ENCODE results near the gene RBM12. TPM values are rescaled to one million over a fixed set of nuclear protein-coding genes. Genes with fewer than 3 reads are reported as not detected.

RBM12 gene
- total and polyA plus RNA-seq, 9 donors = 20.4 to 130 (median 100) TPM

DNA sequence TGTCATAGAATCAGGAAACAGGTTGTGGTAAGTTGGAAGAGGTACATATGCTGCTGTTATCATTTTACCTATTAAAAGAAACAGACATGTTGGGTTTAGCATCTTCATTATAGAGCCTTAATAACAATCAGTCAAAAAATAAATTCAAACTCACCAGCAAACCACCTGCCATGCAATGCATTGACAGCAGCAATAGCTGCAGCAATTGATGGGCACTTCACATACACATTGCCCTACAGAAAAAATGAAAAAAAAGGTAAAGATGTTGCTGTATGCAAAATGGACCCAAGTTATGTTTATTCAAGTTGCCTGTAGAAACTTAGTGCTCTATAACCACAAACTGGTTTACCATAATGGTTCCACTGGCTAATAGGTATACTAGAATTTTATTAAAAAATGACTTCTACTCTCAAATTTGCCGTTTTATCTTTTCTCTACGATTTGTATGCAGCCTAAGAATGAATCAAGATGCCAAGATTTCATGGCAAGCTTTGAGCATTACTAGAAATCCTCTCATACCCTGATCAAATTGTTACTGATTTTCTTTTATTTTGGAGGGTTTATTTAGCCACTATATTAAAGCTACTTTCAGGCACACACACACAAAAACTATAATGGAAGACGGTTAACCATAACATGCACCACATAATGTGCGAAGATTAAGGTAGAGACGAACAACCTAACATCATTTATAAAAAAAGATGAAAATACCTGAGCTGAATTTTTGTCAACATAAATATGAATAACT lies 40.0 kb upstream of the RBM12 start:
- intact Hi-C loops (cut with DNase I) = loop anchor here in 1 of 4 donors (5.0 kb wide), 1 partner anchor 33 kb away; no protein-coding TSS in a partner anchor
- H3K27me3 ChIP-seq = no peaks in the 10 kb centered on the region
- H3K36me3 ChIP-seq = no peaks in the 10 kb centered on the region
- TF ChIP-seq, protein P1, sequence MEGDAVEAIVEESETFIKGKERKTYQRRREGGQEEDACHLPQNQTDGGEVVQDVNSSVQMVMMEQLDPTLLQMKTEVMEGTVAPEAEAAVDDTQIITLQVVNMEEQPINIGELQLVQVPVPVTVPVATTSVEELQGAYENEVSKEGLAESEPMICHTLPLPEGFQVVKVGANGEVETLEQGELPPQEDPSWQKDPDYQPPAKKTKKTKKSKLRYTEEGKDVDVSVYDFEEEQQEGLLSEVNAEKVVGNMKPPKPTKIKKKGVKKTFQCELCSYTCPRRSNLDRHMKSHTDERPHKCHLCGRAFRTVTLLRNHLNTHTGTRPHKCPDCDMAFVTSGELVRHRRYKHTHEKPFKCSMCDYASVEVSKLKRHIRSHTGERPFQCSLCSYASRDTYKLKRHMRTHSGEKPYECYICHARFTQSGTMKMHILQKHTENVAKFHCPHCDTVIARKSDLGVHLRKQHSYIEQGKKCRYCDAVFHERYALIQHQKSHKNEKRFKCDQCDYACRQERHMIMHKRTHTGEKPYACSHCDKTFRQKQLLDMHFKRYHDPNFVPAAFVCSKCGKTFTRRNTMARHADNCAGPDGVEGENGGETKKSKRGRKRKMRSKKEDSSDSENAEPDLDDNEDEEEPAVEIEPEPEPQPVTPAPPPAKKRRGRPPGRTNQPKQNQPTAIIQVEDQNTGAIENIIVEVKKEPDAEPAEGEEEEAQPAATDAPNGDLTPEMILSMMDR (IDR thresholded peaks at IDR 0.05) = no peak
- TF ChIP-seq POLR2A (IDR thresholded peaks at IDR 0.05) (no peak), EP300 (IDR thresholded peaks at IDR 0.05) (no peak)
- 73 to 79% (median 76%) methylated on average over 5 of the region's 5 CpGs for WGBS, 3 donors
- no peaks in the 10 kb centered on the region for H3K4me1 ChIP-seq (ENCODE audit: insufficient read depth)
- no peak for DNase-seq
- H3K9me3 ChIP-seq = no peaks in the 10 kb centered on the region
- H3K4me3 ChIP-seq = no peak overlapping the region
- no peak overlapping the region for H3K27ac ChIP-seq

DNA sequence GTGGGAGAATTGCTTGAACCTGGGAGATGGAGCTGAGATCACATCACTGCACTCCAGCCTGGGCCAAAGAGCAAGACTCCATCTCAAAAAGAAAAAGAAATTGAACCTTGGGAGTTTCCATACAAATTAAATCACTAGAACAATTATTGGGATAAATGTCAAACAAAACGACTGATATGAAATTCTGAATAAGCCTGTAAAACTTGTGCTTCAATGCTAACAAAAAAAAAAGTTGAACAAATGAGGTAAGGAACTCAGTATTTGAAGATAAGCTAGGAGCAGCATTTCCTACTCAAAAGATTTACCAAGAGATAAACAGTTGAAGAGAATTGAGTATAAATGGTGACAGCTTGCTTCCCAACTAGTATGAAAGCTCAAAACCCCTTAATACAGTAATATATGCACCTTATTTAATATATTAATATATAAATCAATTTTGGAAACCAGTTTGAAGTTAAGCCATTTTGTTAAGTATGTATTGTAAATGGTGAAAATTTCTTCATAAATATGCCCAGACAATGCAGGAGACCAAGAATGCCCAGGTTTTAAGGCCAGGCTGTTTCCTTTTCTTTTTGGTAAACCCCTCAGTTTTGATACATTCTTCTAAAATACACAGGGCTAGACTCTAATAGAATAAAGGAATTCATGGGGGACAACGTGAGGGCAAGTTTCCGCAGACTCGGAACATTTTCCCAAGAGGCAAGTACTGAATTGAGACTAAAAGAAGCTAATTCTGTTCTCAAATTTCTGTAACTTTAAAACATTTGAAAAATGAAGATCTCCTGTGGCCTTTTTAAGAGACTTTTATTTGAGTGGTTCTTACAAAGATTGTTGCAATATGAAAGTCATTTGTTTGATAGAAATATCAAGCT lies 38.4 kb upstream of the RBM12 start:
- intact Hi-C loops (cut with DNase I) = loop anchor here in 1 of 4 donors (5.0 kb wide), 1 partner anchor 34 kb away; no protein-coding TSS in a partner anchor
- TF ChIP-seq, protein P1 (IDR thresholded peaks at IDR 0.05) = no peak
- TF ChIP-seq POLR2A (IDR thresholded peaks at IDR 0.05) = no peak

DNA sequence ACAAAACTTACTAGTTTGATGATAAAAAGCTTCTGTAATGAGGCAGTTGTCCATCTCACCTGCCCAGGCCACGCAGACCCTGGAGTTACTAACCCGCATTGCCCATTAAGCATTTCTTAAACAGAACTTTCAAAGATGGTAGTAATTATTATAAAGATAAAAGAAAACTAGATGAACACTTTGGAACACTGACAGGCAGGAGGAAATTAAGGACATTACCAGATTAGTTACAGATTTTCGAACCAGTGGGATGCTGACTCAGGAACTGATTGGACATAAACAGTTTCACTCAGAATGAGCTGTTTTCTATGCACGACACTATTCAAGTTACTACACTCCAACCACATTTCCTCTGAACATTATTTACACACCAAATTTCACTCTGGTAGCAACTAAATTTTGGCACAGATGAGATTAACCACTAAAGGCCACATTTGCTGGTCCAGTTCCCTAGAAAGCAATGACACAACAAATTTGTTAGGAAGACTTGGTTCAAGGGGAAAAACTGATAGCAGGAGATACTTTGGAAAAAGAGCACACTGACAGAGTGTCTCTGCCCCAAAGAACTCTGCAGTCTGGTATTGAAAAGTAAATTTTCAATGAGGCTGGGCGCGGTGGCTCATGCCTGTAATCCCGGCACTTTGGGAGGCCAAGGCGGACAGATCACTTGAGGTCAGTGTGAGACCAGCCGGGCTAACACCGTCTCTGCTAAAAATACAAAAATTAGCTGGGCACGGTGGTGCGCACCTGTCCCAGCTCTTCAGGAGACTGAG lies 37.5 kb upstream of the RBM12 start:
- peaks cover 7% of the 10 kb centered on the region for H3K4me1 ChIP-seq (ENCODE audit: insufficient read depth)
- no peak overlapping the region for H3K4me3 ChIP-seq
- H3K27me3 ChIP-seq = no peaks in the 10 kb centered on the region
- intact Hi-C loops (cut with DNase I) = loop anchor here in 1 of 4 donors (5.0 kb wide), 1 partner anchor 35 kb away; no protein-coding TSS in a partner anchor
- DNase-seq = peak in 1 of 5 donors; percentile 33
- no peaks in the 10 kb centered on the region for H3K9me3 ChIP-seq
- no peak overlapping the region for H3K27ac ChIP-seq
- TF ChIP-seq EP300 (IDR thresholded peaks at IDR 0.05) (no peak), POLR2A (IDR thresholded peaks at IDR 0.05) (no peak)
- TF ChIP-seq, protein P1 (IDR thresholded peaks at IDR 0.05) = no peak
- 66 to 74% (median 68%) methylated on average over 12 of the region's 12 CpGs for WGBS, 3 donors
- no peaks in the 10 kb centered on the region for H3K36me3 ChIP-seq

More for the DNA sequence above, 38.4 kb upstream of the RBM12 start:
- Histone ChIP-seq H3K4me3 (no peak overlapping the region), H3K4me1 (ENCODE audit: insufficient read depth) (peaks cover 4% of the 10 kb centered on the region), H3K27ac (no peak overlapping the region), H3K36me3 (no peaks in the 10 kb centered on the region), H3K27me3 (no peaks in the 10 kb centered on the region), H3K9me3 (no peaks in the 10 kb centered on the region)
- DNase-seq = no peak
- 52 to 62% (median 54%) methylated on average over 4 of the region's 4 CpGs for WGBS, 3 donors

DNA sequence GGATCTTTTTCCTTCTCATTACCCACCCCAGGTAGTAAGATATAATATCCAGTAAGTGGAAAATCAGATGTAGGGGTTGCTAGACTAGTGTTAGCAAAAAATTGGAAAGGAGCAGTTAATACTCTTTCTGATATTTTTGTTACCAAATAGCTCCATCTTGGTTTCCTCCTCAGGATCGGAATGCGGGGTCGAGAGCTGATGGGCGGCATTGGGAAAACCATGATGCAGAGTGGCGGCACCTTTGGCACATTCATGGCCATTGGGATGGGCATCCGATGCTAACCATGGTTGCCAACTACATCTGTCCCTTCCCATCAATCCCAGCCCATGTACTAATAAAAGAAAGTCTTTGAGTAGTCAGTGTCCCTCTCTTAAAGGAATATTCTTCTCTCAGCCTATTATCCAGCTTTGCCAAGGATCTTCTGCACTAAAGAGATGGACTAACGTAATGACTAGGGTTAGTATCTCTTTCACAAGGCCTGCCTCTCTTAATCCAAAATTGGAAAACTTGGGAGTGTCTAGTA lies 36.0 kb upstream of the RBM12 start:
- H3K9me3 ChIP-seq = no peaks in the 10 kb centered on the region
- H3K36me3 ChIP-seq = no peaks in the 10 kb centered on the region
- TF ChIP-seq, protein P1 (IDR thresholded peaks at IDR 0.05) = no peak
- TF ChIP-seq POLR2A (IDR thresholded peaks at IDR 0.05) = no peak
- no peak for TF ChIP-seq EP300 (IDR thresholded peaks at IDR 0.05)
- no peak overlapping the region for H3K27ac ChIP-seq
- intact Hi-C loops (cut with DNase I) = loop anchor here in 1 of 4 donors (5.0 kb wide), 1 partner anchor 37 kb away; no protein-coding TSS in a partner anchor
- WGBS, 3 donors = 82 to 92% (median 87%) methylated on average over 7 of the region's 7 CpGs
- no peak for DNase-seq
- H3K4me1 ChIP-seq (ENCODE audit: insufficient read depth) = peaks cover 7% of the 10 kb centered on the region
- no peak overlapping the region for H3K4me3 ChIP-seq
- H3K27me3 ChIP-seq = no peaks in the 10 kb centered on the region
